Measurements from ENCODE around the gene SUFU.

- peak; percentile 30 for TF ChIP-seq CTCF (IDR thresholded peaks at IDR 0.05; ENCODE audit: low read depth, low read length, missing input control)
- no peak for TF ChIP-seq SP1 (IDR thresholded peaks at IDR 0.05)
- TF ChIP-seq MAX (IDR thresholded peaks at IDR 0.05) = no peak
- no peak for TF ChIP-seq GABPA (IDR thresholded peaks at IDR 0.05 in 1 of 2, conservative IDR thresholded peaks at IDR 0.05 in 1 of 2)
- no peak for TF ChIP-seq FOXA1 (IDR thresholded peaks at IDR 0.05)
- TF ChIP-seq JUND (IDR thresholded peaks at IDR 0.05) = no peak
- no peak for TF ChIP-seq TAF1 (conservative IDR thresholded peaks at IDR 0.05)
- TF ChIP-seq ATF3 (IDR thresholded peaks at IDR 0.05) = no peak
- TF ChIP-seq RAD21 (IDR thresholded peaks at IDR 0.05) = peak in 1 of 2 donors; percentile 54
- no peak for TF ChIP-seq REST (IDR thresholded peaks at IDR 0.05)
- no peak for TF ChIP-seq YY1 (IDR thresholded peaks at IDR 0.05)
- no peak for TF ChIP-seq ZBTB33 (IDR thresholded peaks at IDR 0.05)
- TF ChIP-seq NR2F2 (IDR thresholded peaks at IDR 0.05) = no peak
- TF ChIP-seq HNF4A (conservative IDR thresholded peaks at IDR 0.05) = no peak
Measured at GRCh38 chr10:102540023-102540422, 36.3 kb downstream of the SUFU start.
